Measurements from ENCODE around the gene C20orf141. TPM values are rescaled to one million over a fixed set of nuclear protein-coding genes. Genes with fewer than 3 reads are reported as not detected.

Gene C20orf141
- total RNA-seq, 1 donor from 2014 or later: not detected

DNA sequence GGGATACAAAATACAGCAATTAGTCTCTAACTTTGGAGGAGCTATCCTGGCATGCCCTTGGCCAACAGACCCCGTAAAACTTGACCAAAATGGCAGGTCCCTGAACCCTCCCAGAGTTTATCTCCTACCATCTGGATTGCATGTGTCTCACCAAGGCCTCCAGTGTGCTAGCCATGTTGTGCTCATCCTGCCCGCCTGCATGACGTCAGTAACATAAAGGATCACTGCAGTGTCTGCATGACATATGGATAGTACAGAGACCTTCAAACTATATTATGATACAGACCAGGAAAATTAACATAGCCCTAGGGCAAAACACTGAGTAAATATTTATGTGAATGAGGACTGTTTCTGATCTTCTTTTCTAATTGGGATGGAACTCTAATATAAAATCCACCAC lies 39.6 kb upstream of the C20orf141 start:
- DNase-seq (ENCODE audit: low read depth): no peak
- no peak overlapping the region for H3K4me3 ChIP-seq (ENCODE audit: low read depth, low read length)
- no peaks in the 10 kb centered on the region for H3K36me3 ChIP-seq (ENCODE audit: control insufficient read depth, insufficient read depth, low read length)
- TF ChIP-seq, protein P1, sequence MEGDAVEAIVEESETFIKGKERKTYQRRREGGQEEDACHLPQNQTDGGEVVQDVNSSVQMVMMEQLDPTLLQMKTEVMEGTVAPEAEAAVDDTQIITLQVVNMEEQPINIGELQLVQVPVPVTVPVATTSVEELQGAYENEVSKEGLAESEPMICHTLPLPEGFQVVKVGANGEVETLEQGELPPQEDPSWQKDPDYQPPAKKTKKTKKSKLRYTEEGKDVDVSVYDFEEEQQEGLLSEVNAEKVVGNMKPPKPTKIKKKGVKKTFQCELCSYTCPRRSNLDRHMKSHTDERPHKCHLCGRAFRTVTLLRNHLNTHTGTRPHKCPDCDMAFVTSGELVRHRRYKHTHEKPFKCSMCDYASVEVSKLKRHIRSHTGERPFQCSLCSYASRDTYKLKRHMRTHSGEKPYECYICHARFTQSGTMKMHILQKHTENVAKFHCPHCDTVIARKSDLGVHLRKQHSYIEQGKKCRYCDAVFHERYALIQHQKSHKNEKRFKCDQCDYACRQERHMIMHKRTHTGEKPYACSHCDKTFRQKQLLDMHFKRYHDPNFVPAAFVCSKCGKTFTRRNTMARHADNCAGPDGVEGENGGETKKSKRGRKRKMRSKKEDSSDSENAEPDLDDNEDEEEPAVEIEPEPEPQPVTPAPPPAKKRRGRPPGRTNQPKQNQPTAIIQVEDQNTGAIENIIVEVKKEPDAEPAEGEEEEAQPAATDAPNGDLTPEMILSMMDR (IDR thresholded peaks at IDR 0.05; ENCODE audit: insufficient read depth, low read length, poor library complexity, severe bottlenecking): no peak
- H3K27me3 ChIP-seq (ENCODE audit: control insufficient read depth, insufficient read depth, low read length): no peaks in the 10 kb centered on the region

GRCh38 chr20:2778602-2779321 lies 36.0 kb upstream of the C20orf141 start:
- TF ChIP-seq, protein P1 (IDR thresholded peaks at IDR 0.05; ENCODE audit: insufficient read depth, low read length, poor library complexity, severe bottlenecking): no peak
- Histone ChIP-seq H3K36me3 (ENCODE audit: control insufficient read depth, insufficient read depth, low read length) (no peaks in the 10 kb centered on the region), H3K27me3 (ENCODE audit: control insufficient read depth, insufficient read depth, low read length) (peaks cover 2% of the 10 kb centered on the region), H3K4me3 (ENCODE audit: low read depth, low read length) (no peak overlapping the region)
- DNase-seq (ENCODE audit: low read depth): no peak

GRCh38 chr20:2780948-2781347 lies 33.8 kb upstream of the C20orf141 start:
- TF ChIP-seq, protein P1 (IDR thresholded peaks at IDR 0.05; ENCODE audit: insufficient read depth, low read length, poor library complexity, severe bottlenecking): no peak
- H3K4me3 ChIP-seq (ENCODE audit: low read depth, low read length): no peak overlapping the region
- no peak for DNase-seq (ENCODE audit: low read depth)
- no peaks in the 10 kb centered on the region for H3K36me3 ChIP-seq (ENCODE audit: control insufficient read depth, insufficient read depth, low read length)
- H3K27me3 ChIP-seq (ENCODE audit: control insufficient read depth, insufficient read depth, low read length): peaks cover 2% of the 10 kb centered on the region

DNA sequence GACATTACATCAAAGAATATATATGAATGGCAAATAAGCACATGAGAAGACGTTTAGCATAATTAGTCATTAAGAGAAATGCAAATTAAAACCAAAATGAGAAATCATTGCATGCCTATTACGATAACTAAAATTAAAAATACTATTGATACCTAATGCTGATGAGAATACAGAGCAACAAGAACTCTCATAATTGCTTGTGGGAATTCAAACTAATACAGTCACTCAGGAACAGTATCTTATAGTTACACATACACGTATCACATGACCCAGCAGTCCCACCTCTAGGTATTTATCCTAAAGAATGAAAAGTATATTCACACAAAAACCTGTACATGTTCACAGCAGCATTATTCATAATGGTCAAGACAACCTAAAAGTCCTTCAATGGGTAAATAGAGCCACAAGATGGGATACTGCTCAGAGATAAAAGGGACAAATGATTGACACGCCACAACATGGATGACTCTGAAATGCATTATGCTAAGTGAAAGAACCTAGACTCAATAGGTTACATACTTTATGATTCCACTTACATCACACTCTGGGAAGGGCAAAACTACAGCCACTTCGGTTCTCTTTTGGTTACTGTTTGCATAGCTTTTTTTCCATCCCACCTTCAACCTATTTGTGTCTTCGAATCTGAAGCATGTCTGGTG lies 30.8 kb upstream of the C20orf141 start:
- Histone ChIP-seq H3K36me3 (ENCODE audit: control insufficient read depth, insufficient read depth, low read length) (no peaks in the 10 kb centered on the region), H3K4me3 (ENCODE audit: low read depth, low read length) (no peak overlapping the region), H3K27me3 (ENCODE audit: control insufficient read depth, insufficient read depth, low read length) (peaks cover 2% of the 10 kb centered on the region)
- DNase-seq (ENCODE audit: low read depth): no peak
- TF ChIP-seq, protein P1 (IDR thresholded peaks at IDR 0.05; ENCODE audit: insufficient read depth, low read length, poor library complexity, severe bottlenecking): no peak

GRCh38 chr20:2793471-2793870 lies 21.3 kb upstream of the C20orf141 start:
- TF ChIP-seq, protein P1 (IDR thresholded peaks at IDR 0.05; ENCODE audit: insufficient read depth, low read length, poor library complexity, severe bottlenecking): no peak
- no peak for DNase-seq (ENCODE audit: low read depth)
- Histone ChIP-seq H3K27me3 (ENCODE audit: control insufficient read depth, insufficient read depth, low read length) (peaks cover 11% of the 10 kb centered on the region), H3K4me3 (ENCODE audit: low read depth, low read length) (no peak overlapping the region), H3K36me3 (ENCODE audit: control insufficient read depth, insufficient read depth, low read length) (no peaks in the 10 kb centered on the region)

Data from kidney epithelial cell (primary cell).